T-helper 9 cell (primary cell): Measurements from ENCODE around the gene ZNF672.
A peak's percentile ranks its signal among the peaks of the same experiment; 100 is the strongest.
"Not testable (repeated sequence)": the region's sequence is repeated elsewhere in the genome, so short reads cannot be mapped to it uniquely, and the experiment has no call there.

Source experiments
- DNase-seq: peaks from one replicate; pipeline ENCODE4 v3.0.0-alpha.2; 2020

The ZNF672 gene

DNA sequence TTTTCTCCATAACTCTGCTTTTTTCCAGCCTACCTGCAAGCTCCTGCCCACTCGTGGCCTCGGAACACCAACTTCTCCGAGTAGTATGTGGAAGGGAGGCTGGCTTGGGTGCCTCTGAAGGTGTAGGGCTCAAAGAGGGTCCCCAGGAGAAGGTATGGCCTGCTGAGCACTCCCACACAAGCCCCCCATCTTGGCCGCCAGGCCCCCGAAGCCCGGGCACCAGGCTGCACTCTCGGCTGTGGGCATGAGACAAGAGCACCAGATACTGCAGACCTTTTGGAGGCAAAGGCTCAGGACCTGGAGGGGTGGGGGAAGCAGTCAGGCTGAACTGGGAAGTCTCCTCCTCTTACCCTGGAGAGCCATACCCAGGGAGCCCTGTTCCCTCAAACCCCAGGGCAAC, 19.2 kb downstream of the ZNF672 start:
- no peak for DNase-seq

DNA sequence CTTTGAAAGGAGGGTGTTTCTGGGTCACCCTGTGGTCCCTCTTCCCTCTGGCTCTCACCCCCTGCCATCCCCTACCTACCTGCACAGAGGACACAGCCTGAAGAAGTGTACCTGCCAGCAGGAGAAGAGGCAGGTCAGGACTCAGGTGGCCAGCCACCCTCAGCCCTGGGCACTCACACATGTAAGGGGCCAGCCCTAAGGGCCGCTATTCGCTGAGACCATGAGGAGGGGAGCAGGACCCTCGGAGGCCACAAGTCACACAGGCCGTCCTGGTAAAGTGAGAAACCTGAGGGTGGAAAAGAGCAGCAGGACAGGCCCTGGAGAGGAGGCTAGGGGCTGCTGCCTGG, 19.7 kb downstream of the ZNF672 start:
- DNase-seq = no peak

DNA sequence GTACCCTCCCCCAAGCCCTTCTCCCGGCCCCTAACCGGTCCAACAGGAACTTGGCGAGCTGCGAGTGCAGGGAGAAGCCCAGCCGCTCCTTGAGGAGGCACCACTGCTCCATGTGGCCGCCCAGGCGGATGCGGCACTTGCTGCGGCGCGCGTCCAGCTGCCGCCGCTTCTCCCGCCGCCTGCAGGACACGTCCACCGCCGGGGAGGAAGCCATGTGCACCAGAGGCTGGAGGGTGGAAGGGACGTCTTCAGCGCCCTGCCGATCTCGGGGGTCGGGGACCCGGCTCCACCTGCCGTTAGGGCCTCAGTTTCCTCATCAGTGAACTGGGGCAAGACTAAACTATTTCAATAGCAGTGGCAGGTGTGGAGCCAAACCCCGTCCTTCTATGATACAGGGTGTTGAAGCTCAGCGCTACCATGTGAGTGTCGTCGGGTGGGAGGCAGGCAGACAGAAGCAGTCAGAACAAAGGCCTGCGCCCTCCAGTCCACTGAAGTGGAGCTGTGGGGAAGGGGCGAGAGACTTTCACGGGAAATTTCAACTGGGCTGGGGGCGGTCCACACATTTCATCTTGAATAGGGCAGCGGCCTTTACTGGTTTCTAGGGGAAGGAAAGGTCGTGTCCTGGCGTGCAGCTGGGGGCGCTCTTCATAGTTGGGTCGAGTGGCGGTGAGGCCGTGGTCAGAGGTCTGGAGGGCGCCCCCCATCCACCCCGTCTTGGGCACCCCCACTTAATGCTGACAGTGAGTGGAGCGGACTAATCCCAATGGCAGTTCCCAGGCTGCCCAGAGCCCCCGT, 20.3 kb downstream of the ZNF672 start:
- no peak for DNase-seq

DNA sequence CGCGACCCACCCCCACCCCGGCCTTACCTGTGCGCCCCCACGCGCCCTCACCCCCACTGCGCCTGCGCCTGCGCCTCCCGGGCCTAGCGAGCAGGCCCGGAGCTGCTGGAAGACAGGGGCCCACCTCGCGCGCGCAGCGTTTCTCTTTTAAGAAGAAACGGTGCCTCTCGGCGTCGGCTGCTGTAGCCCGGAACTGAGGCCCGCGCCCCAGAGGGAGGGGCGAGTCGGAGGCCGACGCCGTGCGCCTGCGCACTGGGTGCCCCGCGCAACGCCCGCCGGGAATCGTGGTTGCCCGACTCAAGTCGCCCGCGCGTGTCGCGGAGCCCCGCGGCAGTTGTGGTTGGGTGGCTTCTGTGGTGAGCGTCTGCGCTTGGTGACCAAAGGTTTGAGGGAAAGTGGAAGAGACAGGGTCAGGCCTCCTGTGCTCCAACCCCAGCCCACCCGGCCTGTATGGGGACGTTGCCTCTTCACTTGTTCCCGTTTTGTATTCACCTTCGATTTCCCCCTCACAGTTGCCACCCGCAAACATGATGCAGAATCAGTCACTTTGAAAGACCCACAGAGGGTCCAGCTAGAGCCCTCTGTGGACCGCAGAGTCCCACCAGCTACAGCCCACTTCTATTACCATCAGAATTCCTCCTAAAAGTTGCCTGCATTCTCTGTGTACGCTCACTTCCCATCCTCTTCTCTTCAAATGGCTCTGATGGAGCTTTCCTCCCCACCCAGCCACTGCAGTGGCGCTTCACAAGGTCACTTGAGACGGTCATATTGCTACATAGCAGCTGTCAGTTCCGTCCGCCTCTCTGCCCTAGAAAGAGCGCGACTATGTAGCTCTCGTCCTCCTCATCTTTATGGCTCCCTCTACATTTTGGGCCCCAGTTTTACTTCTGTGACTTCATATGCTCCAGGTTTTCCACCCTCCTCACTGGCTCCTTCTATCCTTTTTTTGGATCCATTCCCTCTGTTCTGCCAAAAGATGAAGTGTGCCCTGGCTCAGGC, 21.2 kb downstream of the ZNF672 start, which contains the start of gene ZNF692:
Gene ZNF692, minus strand, starts transcription at position 195 of the 999 bp plus-strand sequence. CDS start 776 bp downstream, outside the sequence.
- peak; percentile 92 for DNase-seq

DNA sequence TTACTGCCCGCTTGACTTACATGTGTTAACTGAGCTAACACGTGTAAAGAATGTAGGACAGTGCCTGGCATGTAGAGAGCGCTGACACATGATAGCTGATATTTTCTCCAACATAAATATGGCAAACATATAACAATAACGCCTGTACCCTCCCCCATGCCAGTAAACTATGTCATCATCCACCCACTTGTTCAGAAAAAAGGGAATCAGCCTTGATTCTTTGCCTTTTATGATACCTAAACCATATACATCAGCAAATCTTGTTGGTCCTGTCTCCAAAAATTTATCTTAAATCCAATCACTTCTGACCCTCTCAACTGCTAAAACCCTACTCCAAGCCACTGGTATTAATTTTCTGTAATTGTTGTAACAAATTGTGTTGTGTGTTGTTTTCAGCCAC, 22.0 kb downstream of the ZNF672 start:
- no peak for DNase-seq

DNA sequence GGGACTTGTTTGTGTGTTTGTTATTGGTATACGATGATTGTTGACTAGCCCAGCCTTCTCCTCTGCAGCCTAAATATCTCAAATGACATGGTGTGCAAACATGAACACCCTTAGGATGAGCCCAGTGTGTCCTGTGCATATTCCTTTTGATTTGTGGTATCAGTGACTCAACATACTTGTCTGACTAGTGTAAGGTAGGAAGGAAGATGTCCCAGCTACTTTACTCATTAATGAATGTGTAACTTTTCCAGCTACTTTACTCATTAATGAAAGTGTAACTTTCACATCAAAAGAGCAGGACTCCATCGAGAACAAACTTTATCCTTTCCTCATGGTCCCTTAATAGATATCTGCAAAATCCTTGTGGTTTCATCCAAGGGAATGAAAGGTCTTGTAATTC, 23.6 kb downstream of the ZNF672 start:
- DNase-seq = no peak

DNA sequence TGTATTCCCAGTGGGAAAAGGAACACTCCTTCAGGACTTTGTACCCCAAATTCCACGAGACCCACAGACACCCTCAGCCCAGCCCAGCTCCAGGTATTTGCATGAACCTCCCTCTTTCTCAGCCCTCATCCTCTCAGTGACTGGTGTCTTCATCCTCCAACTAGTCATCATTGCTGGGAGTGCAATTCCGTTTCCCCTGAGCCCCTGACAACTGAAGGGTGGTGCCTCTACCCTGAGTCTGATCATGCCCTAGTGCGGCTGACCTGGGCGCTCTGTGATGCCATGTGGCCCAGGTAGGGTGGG, 24.6 kb downstream of the ZNF672 start:
- no peak for DNase-seq

DNA sequence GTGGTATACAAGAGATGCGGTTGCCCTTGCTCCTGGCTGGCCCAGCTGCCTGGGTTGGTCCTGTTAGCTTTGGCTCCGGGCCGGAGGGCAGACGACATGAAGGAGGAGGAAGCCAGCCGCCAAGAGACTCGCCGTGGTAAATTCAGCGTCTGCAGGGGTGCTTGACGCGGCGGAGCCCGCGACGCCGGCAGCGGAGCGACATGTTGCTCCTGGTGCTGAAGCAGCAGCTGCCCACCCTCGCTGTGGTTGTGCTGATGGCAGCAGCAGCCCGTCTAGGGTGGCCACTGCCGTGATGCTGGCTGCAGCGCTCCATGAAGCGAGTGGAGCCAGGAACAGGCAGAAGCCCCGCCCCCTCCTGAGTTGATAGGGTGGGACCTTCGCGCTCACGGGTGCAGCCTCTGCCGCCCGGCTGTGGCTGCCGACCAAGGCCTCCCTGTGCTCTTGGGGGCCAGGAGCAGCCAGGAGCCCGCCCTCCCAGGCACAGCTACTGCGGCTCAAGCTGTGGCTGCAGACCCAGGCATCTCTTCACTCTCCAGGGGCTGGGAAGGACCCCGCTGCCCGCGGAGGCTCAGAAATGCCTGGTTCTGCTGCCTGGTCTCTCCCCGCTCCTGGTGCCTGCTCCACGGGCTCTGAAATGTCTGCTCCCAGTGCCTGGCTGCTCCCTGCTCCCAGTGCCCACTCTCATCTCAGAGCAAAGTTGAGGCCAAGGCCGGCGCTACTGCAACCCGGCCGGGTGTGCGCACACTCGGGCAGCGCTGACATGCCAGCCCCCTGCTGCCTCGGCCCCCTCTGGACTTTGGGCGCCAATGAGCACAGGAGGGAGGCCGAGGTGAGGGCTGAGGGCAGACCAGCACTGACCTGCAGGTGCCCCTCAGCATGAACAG, 25.2 kb downstream of the ZNF672 start:
- peak; percentile 79 for DNase-seq

DNA sequence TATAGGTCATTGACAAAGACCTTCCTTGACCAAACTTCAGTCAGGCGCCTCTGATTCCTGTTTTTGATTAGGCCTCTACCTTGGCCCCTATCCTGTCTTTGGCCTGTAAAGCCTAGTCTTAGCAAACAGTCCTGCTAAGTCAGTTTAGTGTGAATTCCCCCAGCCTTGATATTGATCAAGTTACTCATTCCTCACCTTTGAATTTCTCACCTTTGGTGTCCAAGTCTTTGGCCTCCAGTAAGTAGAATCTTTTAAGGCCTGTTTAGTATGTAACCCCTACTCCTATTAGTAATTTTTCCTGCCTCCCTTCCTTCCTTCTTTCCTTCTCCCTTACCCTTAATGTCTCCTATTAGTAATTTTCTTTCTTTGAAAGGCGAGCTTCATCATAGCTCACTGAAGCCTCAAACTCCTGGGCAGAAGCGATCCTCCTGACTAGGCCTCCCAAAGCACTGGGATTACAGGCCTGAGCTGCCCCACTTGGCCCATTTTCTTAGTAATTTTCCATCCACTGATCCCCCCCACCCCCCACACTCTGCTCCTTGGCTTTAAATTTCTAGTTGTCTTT, 33.9 kb downstream of the ZNF672 start:
- DNase-seq = no peak

DNA sequence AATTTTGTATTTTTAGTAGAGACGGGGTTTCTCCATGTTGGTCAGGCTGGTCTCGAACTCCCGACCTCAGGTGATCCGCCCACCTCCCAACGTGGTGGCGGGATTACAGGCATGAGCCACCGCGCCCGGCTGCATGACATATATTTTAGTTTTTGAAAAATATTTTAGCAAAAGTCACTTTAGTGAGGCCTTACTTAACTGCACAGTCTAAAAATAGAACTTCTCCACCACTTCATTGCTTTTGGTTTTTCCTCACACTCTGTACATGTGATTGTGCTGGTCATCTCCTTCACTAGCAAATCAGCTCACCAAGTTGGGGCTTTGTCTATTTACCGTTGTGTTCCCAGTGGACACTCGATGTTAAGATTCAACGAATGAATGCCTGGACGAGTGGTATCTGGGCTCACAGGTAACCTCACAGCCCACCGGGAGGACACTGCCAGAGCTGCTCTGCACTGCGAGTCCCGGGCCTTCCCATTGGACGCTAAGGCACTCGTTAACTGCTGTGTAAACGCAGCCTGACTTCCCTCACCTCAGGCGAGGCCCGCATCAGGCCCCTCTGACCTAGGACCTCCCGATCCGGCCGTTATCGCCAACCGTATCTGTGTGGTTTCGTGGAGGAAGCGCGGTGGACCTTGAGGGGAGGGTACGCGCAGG, 34.9 kb downstream of the ZNF672 start:
- DNase-seq = no peak

DNA sequence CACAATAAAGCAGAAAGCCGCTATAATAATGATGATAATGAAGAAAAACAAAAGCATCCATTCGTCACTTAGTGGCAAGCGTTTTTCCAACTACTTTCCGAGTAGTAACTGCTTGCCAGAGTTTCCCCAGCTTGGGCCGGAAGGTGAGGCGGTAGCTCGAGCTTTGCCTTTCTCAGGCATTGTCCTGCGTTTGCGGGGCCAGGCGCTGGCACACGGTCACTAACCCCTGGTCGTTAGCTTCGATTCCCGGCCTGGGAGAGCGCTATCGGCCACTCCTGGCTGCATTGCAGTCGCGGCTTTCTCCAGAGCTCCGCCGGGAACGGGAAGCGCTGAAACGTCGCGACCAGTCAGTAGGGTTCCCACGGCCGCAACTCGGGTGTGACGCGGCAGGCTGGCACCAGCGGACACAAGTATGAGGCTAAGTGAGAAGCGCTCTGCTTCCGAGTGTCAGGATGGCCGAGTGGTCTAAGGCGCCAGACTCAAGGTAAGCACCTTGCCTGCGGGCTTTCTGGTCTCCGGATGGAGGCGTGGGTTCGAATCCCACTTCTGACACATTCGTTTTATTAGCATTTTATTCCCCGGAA, 35.5 kb downstream of the ZNF672 start:
- peak; percentile 88 for DNase-seq

DNA sequence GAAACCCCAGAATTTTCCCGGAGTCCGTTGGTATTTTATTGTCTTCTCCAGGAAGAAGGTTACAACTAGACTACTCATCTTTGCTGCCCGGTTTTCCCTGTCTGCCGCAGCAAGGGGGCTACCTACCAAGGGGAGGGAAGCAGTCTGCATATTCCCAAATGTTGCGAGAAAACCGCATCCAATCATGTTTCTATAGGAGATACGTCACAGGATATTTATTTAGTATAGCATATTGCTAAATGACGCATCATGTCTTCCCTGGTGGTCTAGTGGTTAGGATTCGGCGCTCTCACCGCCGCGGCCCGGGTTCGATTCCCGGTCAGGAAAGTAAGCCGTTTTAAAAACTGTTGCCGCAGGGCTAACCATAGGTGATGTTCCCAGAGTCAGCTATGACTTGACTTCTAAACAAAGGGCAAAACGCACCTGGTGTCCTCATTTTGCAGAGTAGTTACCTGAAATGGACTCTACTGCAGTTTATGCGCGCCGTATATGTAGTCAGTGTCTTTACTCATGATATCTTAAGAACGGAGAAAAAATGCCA, 36.0 kb downstream of the ZNF672 start:
- DNase-seq = peak; percentile 77

DNA sequence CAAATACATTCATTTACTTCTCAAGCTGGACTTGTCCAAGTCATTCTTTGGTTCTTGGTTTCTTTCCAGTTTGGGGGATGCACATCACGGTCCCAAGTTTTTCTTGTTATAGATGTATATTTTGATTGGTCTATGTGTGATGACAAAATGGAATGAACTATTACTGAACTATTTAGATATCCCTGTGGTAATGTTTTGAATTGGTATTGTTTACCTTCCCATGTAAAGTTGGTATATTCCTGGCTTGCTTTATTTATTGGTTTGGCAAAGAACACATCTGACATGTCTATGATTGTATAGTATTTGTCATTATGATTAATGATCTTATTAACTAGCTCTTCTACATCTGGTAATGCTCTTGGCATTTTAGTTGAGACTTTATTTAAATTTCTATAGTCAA, 43.2 kb downstream of the ZNF672 start:
- no peak for DNase-seq

DNA sequence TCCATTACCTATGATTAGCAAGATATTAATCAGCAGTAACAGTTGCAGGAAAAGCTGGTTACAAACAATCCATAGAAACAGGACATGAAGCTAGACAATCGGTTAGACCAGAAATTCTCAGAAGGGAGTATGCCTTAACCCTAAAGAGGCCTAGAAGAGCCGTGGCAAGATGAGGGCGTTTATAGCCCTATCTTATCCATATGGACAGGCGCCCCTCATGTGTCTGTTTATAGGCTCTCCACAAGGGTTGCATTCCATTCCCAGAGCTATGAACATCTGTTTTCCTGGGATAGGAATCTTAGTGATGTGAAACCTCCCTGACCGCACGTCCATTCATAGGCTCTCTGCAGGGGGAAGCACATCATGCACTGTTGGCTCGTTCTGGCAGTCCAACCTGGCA, 44.4 kb downstream of the ZNF672 start:
- not testable (repeated sequence) for DNase-seq

DNA sequence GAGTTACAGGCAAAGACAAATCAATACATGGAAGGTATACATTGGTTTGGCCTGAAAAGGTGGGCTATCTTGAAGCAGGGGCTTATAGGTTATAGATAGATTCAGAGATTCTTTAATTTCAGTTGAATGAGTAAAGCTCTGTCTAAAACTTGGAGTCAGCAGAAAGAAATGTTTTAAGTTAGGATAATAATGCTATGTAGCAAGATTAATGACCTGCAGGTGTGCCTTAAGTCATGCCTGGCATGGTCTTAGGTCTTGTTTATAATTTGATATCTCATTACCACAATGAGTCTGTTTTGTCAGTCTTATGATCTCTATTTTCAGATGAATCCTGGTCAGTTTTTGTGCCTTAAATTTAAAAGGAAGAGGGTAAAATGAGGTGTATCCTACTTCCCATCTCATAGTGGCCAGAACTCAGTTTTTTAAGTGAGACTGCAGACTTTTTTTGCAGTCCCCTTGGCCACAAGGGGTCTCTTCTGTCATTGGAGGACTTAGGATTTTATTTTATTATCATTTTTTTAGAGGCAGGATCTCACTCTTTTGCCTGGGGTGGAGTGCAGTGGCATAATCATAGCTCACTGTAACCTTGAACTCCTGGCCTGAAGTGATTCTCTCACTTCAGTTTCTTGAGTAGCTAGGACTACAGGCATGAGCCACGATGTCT, 46.7 kb downstream of the ZNF672 start:
- DNase-seq = no peak

DNA sequence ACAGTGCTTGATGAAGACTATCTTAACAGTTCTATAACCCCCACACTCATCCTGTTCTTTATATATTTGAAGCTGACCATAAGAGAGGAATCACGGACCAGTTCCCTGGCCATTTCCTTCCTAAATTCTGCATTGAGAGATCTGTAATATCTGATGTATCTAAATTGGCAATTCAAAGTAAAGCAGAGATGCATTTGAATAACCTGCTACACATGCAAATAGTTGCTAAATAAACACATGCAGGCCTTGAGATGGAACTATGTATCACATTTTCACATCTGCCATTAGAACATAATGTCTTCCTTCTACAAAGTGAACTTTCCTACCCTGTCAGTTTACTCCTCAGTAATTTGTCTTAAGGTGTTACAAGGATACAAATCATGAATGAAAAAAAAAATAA, 47.6 kb downstream of the ZNF672 start:
- DNase-seq = no peak

DNA sequence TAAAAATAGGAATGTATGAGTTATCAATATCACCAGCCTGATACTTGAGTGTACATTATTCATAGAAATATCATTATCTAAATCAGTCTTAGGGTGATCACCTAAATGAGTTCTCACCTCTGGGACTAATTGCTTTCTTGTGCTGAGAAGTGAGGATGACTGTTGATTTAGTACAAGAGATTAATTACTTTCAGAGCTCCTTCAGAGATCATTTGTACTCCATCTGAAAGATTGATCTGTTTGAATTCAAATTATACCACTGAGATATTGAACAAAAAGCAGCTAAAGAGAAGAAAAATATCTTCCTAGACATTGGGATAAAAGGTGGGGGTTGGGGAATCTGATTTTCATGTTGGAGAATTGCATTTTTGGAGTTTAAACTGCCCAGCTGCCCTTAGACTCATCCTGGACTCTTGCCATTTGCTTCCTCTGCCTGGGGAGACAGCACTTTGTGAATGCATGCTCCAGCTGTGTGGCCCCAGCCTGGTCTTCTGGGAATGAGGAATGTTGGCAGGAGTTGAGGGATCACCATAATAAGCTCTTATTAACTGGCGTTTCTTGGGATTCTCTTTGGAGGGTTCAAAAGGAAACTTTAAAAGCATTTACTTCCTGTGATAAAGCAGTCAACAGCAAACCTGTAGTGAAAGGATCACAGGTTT, 48.3 kb downstream of the ZNF672 start:
- no peak for DNase-seq

DNA sequence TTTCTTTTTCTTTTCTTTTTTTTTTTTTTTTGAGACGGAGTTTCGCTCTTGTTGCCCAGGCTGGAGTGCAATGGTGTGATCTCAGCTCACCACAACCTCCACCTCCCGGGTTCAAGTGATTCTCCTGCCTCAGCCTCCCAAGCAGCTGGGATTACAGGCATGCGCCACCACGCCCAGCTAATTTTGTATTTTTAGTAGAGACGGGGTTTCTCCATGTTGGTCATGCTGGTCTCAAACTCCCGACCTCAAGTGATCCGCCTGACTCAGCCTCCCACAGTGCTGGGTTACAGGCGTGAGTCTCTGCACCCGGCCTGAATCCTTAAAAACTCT, 51.9 kb downstream of the ZNF672 start:
- not testable (repeated sequence) for DNase-seq

DNA sequence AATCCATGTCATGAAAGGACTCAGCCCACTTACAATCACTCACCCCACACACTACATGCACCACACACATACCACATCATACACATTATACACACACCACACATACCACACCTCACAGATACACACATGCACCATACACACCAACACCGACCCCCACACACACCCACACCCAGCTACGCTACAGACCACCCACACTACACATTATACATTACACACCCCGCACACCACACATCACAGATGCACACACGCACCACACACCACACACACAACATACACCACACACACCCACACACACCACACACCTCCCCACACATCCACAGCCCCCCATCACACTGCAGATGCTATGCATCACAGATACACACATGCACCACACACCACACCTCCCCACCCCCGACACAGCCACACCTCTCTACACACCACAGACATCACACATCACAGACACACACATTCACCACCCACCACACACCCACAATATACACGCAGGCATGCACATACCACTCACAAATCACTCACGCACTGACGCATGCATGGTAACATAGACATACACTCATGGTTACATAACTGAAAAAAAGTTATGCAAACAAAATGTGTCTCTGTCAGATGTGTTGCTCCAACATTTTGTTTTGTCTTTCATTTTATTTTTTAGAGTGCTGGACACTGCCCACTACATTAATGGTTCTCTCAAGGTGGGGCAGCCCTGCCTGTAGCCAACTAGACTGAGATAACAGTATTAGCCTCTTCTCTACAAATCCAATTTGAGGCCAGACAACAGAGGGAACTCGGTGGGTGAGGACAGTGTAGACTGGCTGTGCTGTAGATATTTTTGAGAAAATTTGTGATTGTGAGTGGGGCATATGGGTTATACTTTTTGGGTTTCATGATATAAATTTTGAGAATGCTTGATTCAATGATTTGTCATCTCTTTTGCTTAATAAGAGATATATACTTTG, 52.8 kb downstream of the ZNF672 start:
- DNase-seq = no peak
